ENCODE measurements around the gene PHB1. TPM values are rescaled to one million over a fixed set of nuclear protein-coding genes. Genes with fewer than 3 reads are reported as not detected.

The PHB1 gene
- total and polyA plus RNA-seq, 2 of the 8 experiments (the other 6 are each of a cell fraction or from before 2014, with no cell fraction given) = 386 to 597 TPM

GRCh38 chr17:49460401-49460800 lies 45.7 kb upstream of the PHB1 start:
- H3K27me3 ChIP-seq (replicated peaks in 1 of 4; ENCODE audit: control insufficient read depth in 3 of 4, extremely low read depth in 1 of 4, insufficient read depth in 3 of 4, low read length in 3 of 4) = peaks cover 0 to 3% (median 0%) of the 10 kb centered on the region in 4 experiments; a peak in 1 of 7 replicates
- H3K23ac ChIP-seq (ENCODE audit: insufficient read length) = no peak overlapping the region
- H4K8ac ChIP-seq (ENCODE audit: extremely low read depth, insufficient read depth, low read length) = no peak overlapping the region
- no peak overlapping the region for H2AFZ ChIP-seq (ENCODE audit: low read length)
- H3K23me2 ChIP-seq (ENCODE audit: low read depth, low read length) = no peaks in the 10 kb centered on the region
- no peak overlapping the region for H2BK20ac ChIP-seq (ENCODE audit: low read length)
- TF ChIP-seq TBP (IDR thresholded peaks at IDR 0.05; ENCODE audit: low read depth, low read length) (no peak), EP300 (IDR thresholded peaks at IDR 0.05; ENCODE audit: borderline replicate concordance in 1 of 2, low read depth in 2 of 2, low read length in 2 of 2) (no peak), RXRA (IDR thresholded peaks at IDR 0.05; ENCODE audit: insufficient read depth, low read depth, low read length) (no peak)
- no peak overlapping the region for H3K56ac ChIP-seq (replicated peaks; ENCODE audit: insufficient read length, low read depth, low read length)
- peaks cover 0 to 1% of the 10 kb centered on the region in 2 experiments for H4K20me1 ChIP-seq (replicated peaks in 1 of 2; ENCODE audit: control insufficient read depth in 1 of 2, insufficient read depth in 2 of 2, low read length in 2 of 2)
- H3K79me2 ChIP-seq (ENCODE audit: control insufficient read depth in 1 of 2, insufficient read depth in 2 of 2, low read length in 2 of 2) = no peaks in the 10 kb centered on the region
- no peak for DNase-seq (ENCODE audit: low read depth in 1 of 2, low spot score in 2 of 2)
- 0 out of 4 replicates have a peak, but pooled peaks cover 0 to 6% of the 10 kb centered on the region in 2 experiments for H3K9me3 ChIP-seq (ENCODE audit: insufficient read depth in 2 of 2, low read depth in 1 of 2, low read length in 1 of 2)
- FAIRE-seq = no peak
- no peak overlapping the region for H3K4me2 ChIP-seq (ENCODE audit: insufficient read depth in 1 of 2, low read depth in 2 of 2, low read length in 2 of 2)
- no peak overlapping the region for H4K91ac ChIP-seq (replicated peaks; ENCODE audit: insufficient read length, low read length)
- ChIA-PET CTCF (ENCODE audit: partially characterized antibody) (interaction anchor here (1.0 to 12.0 kb wide), 6 partner anchors 9 to 96 kb away, joined by 4 to 111 read pairs (median 6); no protein-coding TSS in a partner anchor), POLR2A (ENCODE audit: partially characterized antibody) (interaction anchor here (1.5 to 1.6 kb wide), 2 partner anchors 14 to 28 kb away, joined by 3 to 4 read pairs; no protein-coding TSS in a partner anchor)
- peak overlapping the region; percentile 49; the same call in 1 of the 2 replicates for H2BK5ac ChIP-seq (ENCODE audit: low read depth, low read length)
- no peak overlapping the region for H2BK15ac ChIP-seq (ENCODE audit: low read length)
- no peak overlapping the region for H3K27ac ChIP-seq (ENCODE audit: low read depth, low read length)
- no peak overlapping the region for H3K14ac ChIP-seq (ENCODE audit: insufficient read length)
- no peak overlapping the region for H2BK12ac ChIP-seq (ENCODE audit: low read depth, low read length)
- H3K79me1 ChIP-seq (ENCODE audit: low read depth, low read length) = no peaks in the 10 kb centered on the region; the same call in 1 of the 2 replicates
- no peak overlapping the region for H2AK5ac ChIP-seq (ENCODE audit: low read depth, low read length)
- no peak overlapping the region for H4K5ac ChIP-seq (ENCODE audit: insufficient read length, low read depth, low read length)
- H3K4ac ChIP-seq (replicated peaks; ENCODE audit: insufficient read length, low read depth, low read length) = no peak overlapping the region
- no peak overlapping the region for H3K18ac ChIP-seq (ENCODE audit: extremely low read depth, low read length)
- H2BK120ac ChIP-seq (replicated peaks; ENCODE audit: low read depth, low read length) = no peak overlapping the region
- peaks cover 0 to 6% (median 1%) of the 10 kb centered on the region in 4 experiments; a peak in 4 of 7 replicates for H3K4me1 ChIP-seq (replicated peaks in 1 of 4; ENCODE audit: control insufficient read depth in 3 of 4, insufficient read depth in 4 of 4, low read length in 3 of 4)
- H3K4me3 ChIP-seq (ENCODE audit: extremely low read depth in 1 of 4, insufficient read depth in 2 of 4, low read depth in 3 of 4, low read length in 4 of 4) = no peak overlapping the region
- H3K36me3 ChIP-seq (ENCODE audit: control insufficient read depth in 2 of 4, insufficient read depth in 4 of 4, low read length in 3 of 4) = no peaks in the 10 kb centered on the region
- 81% methylated on average over 7 of the region's 7 CpGs; no CpG with 5 or more reads in 1 of the 2 experiments for WGBS, 2 experiments (ENCODE audit: extremely low coverage in 1 of 2, insufficient coverage in 1 of 2, insufficient read length in 1 of 2, insufficient replicate concordance in 2 of 2, low coverage in 1 of 2, low lambda C conversion rate in 2 of 2, missing lambda C conversion rate in 1 of 2)
- no peak overlapping the region for H3K9ac ChIP-seq (replicated peaks in 1 of 4; ENCODE audit: extremely low read depth in 1 of 4, low read depth in 3 of 4, low read length in 3 of 4)
